ENCODE data around the gene PKDCC. TPM values are rescaled to one million over a fixed set of nuclear protein-coding genes. Genes with fewer than 3 reads are reported as not detected.
"Not testable (repeated sequence)": the region's sequence is repeated elsewhere in the genome, so short reads cannot be mapped to it uniquely, and the experiment has no call there.

Gene PKDCC
- total and polyA plus RNA-seq, 4 donors: 73.6 to 131 (median 103) TPM

DNA sequence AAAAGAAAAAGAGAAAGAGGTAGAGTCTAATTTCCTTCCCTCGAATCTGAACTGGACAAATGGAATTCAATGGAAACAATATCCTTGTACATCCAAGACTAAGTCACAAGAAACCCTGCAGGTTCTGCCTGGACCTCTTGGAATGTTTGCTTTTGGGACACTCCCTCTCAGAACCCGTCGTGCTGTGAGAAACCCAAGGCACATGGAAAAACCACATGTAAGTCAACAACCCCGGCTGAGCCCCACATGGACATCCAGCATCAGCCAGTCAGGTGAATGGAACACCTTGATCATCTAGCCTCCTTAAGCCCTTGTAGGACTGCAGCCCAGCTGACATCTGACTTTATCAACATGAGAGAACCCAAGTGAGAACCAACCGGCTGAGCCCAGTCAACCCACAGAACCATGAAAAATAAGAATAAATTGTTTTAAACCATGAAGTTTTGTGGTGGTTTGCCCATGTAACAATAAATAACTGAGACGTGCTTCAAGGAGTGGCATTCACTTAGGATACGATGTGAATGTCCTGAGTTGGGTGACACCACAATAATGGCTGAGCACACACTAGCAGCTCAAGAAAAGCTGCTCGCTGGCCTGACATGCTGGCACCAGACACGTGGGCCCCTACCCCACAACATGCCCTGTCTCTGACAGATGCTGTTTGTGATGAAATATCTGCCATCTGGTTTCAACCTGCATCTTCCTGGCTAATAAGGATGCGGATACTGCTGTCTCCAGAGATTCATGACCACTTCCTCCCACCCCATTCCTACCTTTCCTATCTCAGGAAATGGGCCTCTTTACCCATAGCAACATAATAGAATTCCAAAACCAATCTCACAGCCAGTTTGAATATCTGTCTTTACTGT lies 28.8 kb downstream of the PKDCC start:
- no peak for DNase-seq

DNA sequence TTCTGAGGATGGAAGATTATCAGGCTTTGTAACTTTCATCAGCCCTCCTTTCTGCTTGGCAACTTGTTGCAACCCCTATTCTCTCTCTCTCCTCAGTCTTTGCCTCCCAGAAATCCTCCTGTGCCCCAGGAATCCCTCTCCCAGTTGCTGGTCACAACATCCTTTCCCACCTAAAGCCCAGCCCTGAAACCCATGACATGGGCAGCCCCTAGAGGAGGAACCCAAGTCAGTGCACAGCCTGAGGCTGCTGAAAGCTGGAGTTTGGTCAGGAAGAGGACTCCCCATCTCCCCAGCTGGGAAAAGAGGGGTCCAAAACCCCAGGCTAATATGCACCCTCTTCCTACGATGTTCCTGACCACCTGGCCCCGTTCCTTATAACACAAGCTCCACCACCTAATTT lies 29.5 kb downstream of the PKDCC start:
- Histone ChIP-seq H3K9ac (ENCODE audit: insufficient read depth in 1 of 2, low read length in 2 of 2) (no peak overlapping the region), H3K27ac (ENCODE audit: low read depth in 1 of 2, low read length in 1 of 2) (peak overlapping the region in 1 of 2 donors; percentile 1), H3K36me3 (ENCODE audit: control insufficient read depth in 4 of 4, insufficient read depth in 4 of 4, low read length in 4 of 4) (no peaks in the 10 kb centered on the region), H3K27me3 (ENCODE audit: control insufficient read depth in 3 of 3, insufficient read depth in 3 of 3, low read length in 2 of 3) (no peaks in the 10 kb centered on the region), H3K4me1 (ENCODE audit: control insufficient read depth in 5 of 5, insufficient read depth in 5 of 5, low read length in 5 of 5) (peaks cover 0 to 25% (median 13%) of the 10 kb centered on the region in 5 donors), H3K4me3 (no peak overlapping the region), H3K9me3 (ENCODE audit: control insufficient read depth in 4 of 4, insufficient read depth in 3 of 4, low read length in 3 of 4) (peaks cover 0 to 3% (median 0%) of the 10 kb centered on the region in 4 donors)
- DNase-seq (peak in 1 of 3 donors; percentile 22), ATAC-seq (ENCODE audit: insufficient read depth, low FRiP score) (no peak)
- 75 to 82% methylated on average over 2 of the region's 2 CpGs for WGBS, 2 donors
- TF ChIP-seq, protein P1, sequence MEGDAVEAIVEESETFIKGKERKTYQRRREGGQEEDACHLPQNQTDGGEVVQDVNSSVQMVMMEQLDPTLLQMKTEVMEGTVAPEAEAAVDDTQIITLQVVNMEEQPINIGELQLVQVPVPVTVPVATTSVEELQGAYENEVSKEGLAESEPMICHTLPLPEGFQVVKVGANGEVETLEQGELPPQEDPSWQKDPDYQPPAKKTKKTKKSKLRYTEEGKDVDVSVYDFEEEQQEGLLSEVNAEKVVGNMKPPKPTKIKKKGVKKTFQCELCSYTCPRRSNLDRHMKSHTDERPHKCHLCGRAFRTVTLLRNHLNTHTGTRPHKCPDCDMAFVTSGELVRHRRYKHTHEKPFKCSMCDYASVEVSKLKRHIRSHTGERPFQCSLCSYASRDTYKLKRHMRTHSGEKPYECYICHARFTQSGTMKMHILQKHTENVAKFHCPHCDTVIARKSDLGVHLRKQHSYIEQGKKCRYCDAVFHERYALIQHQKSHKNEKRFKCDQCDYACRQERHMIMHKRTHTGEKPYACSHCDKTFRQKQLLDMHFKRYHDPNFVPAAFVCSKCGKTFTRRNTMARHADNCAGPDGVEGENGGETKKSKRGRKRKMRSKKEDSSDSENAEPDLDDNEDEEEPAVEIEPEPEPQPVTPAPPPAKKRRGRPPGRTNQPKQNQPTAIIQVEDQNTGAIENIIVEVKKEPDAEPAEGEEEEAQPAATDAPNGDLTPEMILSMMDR (IDR thresholded peaks at IDR 0.05; ENCODE audit: control extremely low read depth, extremely low read depth): no peak

More for the DNA sequence above, 28.8 kb downstream of the PKDCC start:
- no peak for ATAC-seq (ENCODE audit: insufficient read depth, low FRiP score)
- no peaks in the 10 kb centered on the region for H3K36me3 ChIP-seq (ENCODE audit: control insufficient read depth in 4 of 4, insufficient read depth in 4 of 4, low read length in 4 of 4)
- H3K9ac ChIP-seq (ENCODE audit: insufficient read depth in 1 of 2, low read length in 2 of 2): no peak overlapping the region
- H3K9me3 ChIP-seq (ENCODE audit: control insufficient read depth in 4 of 4, insufficient read depth in 3 of 4, low read length in 3 of 4): peaks cover 0 to 3% (median 0%) of the 10 kb centered on the region in 4 donors
- peaks cover 0 to 31% (median 19%) of the 10 kb centered on the region in 5 donors for H3K4me1 ChIP-seq (ENCODE audit: control insufficient read depth in 5 of 5, insufficient read depth in 5 of 5, low read length in 5 of 5)
- H3K27me3 ChIP-seq (ENCODE audit: control insufficient read depth in 3 of 3, insufficient read depth in 3 of 3, low read length in 2 of 3): no peaks in the 10 kb centered on the region
- no peak overlapping the region for H3K27ac ChIP-seq (ENCODE audit: low read depth in 1 of 2, low read length in 1 of 2)
- WGBS, 2 donors: 66 to 70% methylated on average over 10 of the region's 10 CpGs
- no peak overlapping the region for H3K4me3 ChIP-seq
- TF ChIP-seq, protein P1 (IDR thresholded peaks at IDR 0.05; ENCODE audit: control extremely low read depth, extremely low read depth): no peak

DNA sequence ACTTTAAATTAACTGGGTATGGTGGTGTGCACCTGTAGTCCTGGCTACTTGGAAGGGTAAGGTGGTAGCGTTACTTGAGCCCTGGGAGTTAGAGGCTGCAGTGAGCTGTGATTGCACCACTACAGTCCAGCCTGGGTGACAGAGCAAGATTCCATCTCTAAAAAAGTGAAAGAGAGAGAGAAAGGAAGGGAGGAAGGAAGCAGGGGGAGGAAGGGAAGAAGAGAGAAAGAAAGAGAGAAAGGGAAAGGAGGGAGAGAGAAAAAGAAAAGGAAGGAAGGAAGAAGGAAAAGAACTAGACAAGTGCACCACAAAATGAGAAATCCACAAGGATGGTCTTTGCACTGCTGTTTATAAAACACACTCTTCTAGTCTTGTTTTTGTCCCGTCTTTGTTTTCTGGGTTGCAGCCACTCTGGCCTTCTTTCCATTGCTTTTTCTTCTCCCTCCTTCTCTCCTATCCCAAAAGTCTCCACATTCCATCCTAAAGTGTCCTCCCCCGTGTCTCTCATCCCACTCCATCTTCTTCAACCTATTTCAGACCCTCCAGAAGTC lies 32.0 kb downstream of the PKDCC start:
- Histone ChIP-seq H3K4me3 (no peak overlapping the region), H3K27me3 (ENCODE audit: control insufficient read depth in 3 of 3, insufficient read depth in 3 of 3, low read length in 2 of 3) (no peaks in the 10 kb centered on the region), H3K4me1 (ENCODE audit: control insufficient read depth in 5 of 5, insufficient read depth in 5 of 5, low read length in 5 of 5) (peaks cover 0 to 10% (median 3%) of the 10 kb centered on the region in 5 donors), H3K27ac (ENCODE audit: low read depth in 1 of 2, low read length in 1 of 2) (no peak overlapping the region), H3K9ac (ENCODE audit: insufficient read depth in 1 of 2, low read length in 2 of 2) (no peak overlapping the region), H3K36me3 (ENCODE audit: control insufficient read depth in 4 of 4, insufficient read depth in 4 of 4, low read length in 4 of 4) (no peaks in the 10 kb centered on the region), H3K9me3 (ENCODE audit: control insufficient read depth in 4 of 4, insufficient read depth in 3 of 4, low read length in 3 of 4) (peaks cover 0 to 3% (median 0%) of the 10 kb centered on the region in 4 donors)
- ATAC-seq (ENCODE audit: insufficient read depth, low FRiP score): no peak
- WGBS, 2 donors: 84 to 90% methylated on average over 3 of the region's 3 CpGs
- DNase-seq: no peak
- TF ChIP-seq, protein P1 (IDR thresholded peaks at IDR 0.05; ENCODE audit: control extremely low read depth, extremely low read depth): no peak

DNA sequence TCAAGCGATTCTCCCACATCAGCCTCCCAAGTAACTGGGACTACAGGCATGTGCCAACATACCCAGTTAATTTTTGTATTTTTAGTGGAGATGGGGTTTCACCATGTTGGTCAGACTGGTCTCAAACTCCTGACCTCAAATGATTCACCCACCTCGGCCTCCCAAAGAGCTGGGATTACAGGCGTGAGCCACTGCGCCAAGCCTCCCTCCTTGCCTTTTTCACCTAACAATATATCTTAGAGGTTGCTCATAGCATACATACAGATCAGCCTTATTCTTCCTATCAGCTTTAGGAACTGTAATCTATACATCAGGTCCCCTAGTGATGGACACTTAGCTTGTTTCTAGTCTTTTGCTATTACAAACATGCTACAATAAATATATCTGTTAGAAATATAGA lies 33.3 kb downstream of the PKDCC start:
- DNase-seq; H3K27ac ChIP-seq (ENCODE audit: low read depth in 1 of 2, low read length in 1 of 2); H3K27me3 ChIP-seq (ENCODE audit: control insufficient read depth in 3 of 3, insufficient read depth in 3 of 3, low read length in 2 of 3); H3K36me3 ChIP-seq (ENCODE audit: control insufficient read depth in 4 of 4, insufficient read depth in 4 of 4, low read length in 4 of 4); H3K9me3 ChIP-seq (ENCODE audit: control insufficient read depth in 4 of 4, insufficient read depth in 3 of 4, low read length in 3 of 4); ATAC-seq (ENCODE audit: insufficient read depth, low FRiP score); H3K9ac ChIP-seq (ENCODE audit: insufficient read depth in 1 of 2, low read length in 2 of 2); H3K4me3 ChIP-seq: not testable (repeated sequence)
- peaks cover 0 to 12% (median 4%) of the 10 kb centered on the region in 5 donors for H3K4me1 ChIP-seq (ENCODE audit: control insufficient read depth in 5 of 5, insufficient read depth in 5 of 5, low read length in 5 of 5)
- WGBS, 2 donors: 98 to 100% methylated on average over 4 of the region's 4 CpGs
